Measurements from ENCODE around the gene SGSM2.
A peak's percentile ranks its signal among the peaks of the same experiment; 100 is the strongest.

SGSM2 gene

DNA sequence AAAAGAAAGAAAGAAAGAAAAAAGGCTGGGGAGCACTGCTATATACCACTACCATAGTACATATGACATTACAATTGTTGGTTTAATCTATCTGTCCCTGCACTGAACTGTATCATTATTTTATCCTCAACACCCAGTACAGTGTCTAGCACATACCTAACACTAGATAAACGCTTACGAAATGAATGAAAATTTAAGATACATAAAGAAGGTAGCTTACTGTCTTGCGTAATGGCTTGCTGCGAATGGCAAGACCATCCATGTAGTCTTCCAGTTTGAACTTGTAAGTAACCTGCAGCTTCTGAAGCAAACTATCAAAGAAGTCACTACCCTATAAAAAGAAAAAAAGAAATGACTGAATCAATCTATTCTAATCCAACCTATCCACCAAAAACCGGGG is 40.3 kb upstream of the SGSM2 start:
- Histone ChIP-seq H4K20me1 (ENCODE audit: insufficient read depth) (no peaks in the 10 kb centered on the region), H3K4me1 (ENCODE audit: low read depth, poor library complexity, severe bottlenecking) (peaks cover 8% of the 10 kb centered on the region), H3K27ac (no peak overlapping the region), H3K27me3 (ENCODE audit: insufficient read depth, low read depth) (no peaks in the 10 kb centered on the region), H3K9ac (no peak overlapping the region), H3K36me3 (ENCODE audit: insufficient read depth) (no peaks in the 10 kb centered on the region), H3K4me3 (IDR thresholded peaks at IDR 0.05; ENCODE audit: insufficient read depth, low read depth, low read length) (no peak overlapping the region), H2AFZ (ENCODE audit: low read depth) (no peak overlapping the region), H3K4me2 (no peak overlapping the region), H3K79me2 (ENCODE audit: insufficient read depth, low read depth) (no peaks in the 10 kb centered on the region)
- TF ChIP-seq CTCF (conservative IDR thresholded peaks at IDR 0.05; ENCODE audit: low read depth, low read length) = no peak

DNA sequence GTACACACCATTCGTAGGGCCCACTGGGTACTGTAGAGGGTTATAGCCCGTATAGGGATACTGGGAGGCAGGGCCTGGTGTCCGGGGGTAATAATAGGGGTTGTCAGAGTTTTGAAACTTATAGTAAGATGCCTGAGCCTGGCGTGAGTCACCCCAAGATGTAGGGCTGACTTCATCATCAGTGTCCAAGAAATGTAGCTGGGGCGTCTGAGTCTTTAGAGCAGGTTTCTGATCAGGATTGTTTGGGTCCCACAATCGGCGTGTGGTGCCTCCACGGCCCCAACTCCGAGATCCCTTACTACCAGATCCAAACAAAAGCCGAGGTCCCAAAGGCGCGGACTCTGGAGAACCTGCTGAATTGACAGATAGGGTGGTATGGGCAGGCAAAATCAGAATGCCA is 38.2 kb upstream of the SGSM2 start:
- H3K4me2 ChIP-seq = no peak overlapping the region
- H3K36me3 ChIP-seq (ENCODE audit: insufficient read depth) = no peaks in the 10 kb centered on the region
- peaks cover 14% of the 10 kb centered on the region for H3K4me1 ChIP-seq (ENCODE audit: low read depth, poor library complexity, severe bottlenecking)
- no peak overlapping the region for H3K27ac ChIP-seq
- no peaks in the 10 kb centered on the region for H3K27me3 ChIP-seq (ENCODE audit: insufficient read depth, low read depth)
- H2AFZ ChIP-seq (ENCODE audit: low read depth) = no peak overlapping the region
- no peaks in the 10 kb centered on the region for H4K20me1 ChIP-seq (ENCODE audit: insufficient read depth)
- no peaks in the 10 kb centered on the region for H3K79me2 ChIP-seq (ENCODE audit: insufficient read depth, low read depth)
- H3K4me3 ChIP-seq (IDR thresholded peaks at IDR 0.05; ENCODE audit: insufficient read depth, low read depth, low read length) = no peak overlapping the region
- no peak overlapping the region for H3K9ac ChIP-seq
- TF ChIP-seq CTCF (conservative IDR thresholded peaks at IDR 0.05; ENCODE audit: low read depth, low read length) = no peak

DNA sequence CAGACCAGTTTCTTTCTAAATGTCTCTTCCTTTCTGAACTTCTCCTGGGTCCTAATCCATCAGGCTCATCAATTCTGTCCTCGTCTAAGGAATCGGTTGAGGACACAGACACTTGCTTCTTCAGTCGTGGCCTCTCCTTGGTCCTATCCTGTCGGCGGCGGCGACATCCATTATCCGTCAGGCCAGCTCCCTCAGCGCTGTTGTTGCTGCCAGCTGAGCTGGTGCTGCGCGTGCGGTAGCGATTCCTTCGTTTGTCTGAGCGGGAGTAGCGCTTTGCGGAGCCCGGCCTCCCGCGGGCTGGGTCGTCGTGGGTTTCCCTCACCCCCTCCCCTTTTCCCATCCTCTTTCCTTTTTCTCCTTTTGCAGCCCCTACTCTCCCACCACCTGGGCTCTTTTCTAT is 37.5 kb upstream of the SGSM2 start:
- Histone ChIP-seq H3K4me3 (IDR thresholded peaks at IDR 0.05; ENCODE audit: insufficient read depth, low read depth, low read length) (no peak overlapping the region), H4K20me1 (ENCODE audit: insufficient read depth) (no peaks in the 10 kb centered on the region), H3K4me2 (no peak overlapping the region), H3K36me3 (ENCODE audit: insufficient read depth) (no peaks in the 10 kb centered on the region), H3K79me2 (ENCODE audit: insufficient read depth, low read depth) (no peaks in the 10 kb centered on the region), H3K27ac (no peak overlapping the region), H3K27me3 (ENCODE audit: insufficient read depth, low read depth) (no peaks in the 10 kb centered on the region), H3K4me1 (ENCODE audit: low read depth, poor library complexity, severe bottlenecking) (peaks cover 14% of the 10 kb centered on the region), H2AFZ (ENCODE audit: low read depth) (no peak overlapping the region), H3K9ac (no peak overlapping the region)
- no peak for TF ChIP-seq CTCF (conservative IDR thresholded peaks at IDR 0.05; ENCODE audit: low read depth, low read length)

DNA sequence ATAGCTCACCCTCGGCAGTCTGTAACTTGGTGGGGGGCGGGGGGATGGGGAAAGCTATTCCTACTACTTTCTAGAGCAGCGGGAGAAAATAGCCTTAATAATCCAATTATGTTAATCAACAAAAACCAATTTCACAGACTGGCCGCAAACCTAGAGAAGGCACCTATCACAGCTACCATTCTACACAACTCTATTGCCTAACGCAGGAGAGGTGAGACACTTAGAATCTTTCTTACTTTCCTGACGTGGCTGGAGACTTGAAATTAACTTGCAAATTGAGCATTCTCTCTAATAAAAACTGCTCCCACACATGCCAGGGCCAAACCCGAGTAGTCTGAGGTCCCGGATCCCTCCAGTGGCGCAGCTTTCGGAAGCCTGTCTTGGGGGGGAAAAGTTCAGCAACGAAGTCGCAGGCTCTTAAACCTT is 34.5 kb upstream of the SGSM2 start:
- Histone ChIP-seq H2AFZ (ENCODE audit: low read depth) (peak overlapping the region; percentile 71), H3K36me3 (ENCODE audit: insufficient read depth) (no peaks in the 10 kb centered on the region), H3K27ac (no peak overlapping the region), H3K4me1 (ENCODE audit: low read depth, poor library complexity, severe bottlenecking) (peaks cover 14% of the 10 kb centered on the region), H3K4me3 (IDR thresholded peaks at IDR 0.05; ENCODE audit: insufficient read depth, low read depth, low read length) (no peak overlapping the region), H3K9ac (peak overlapping the region; percentile 46; the same call in 1 of the 2 replicates), H4K20me1 (ENCODE audit: insufficient read depth) (no peaks in the 10 kb centered on the region), H3K27me3 (ENCODE audit: insufficient read depth, low read depth) (no peaks in the 10 kb centered on the region), H3K79me2 (ENCODE audit: insufficient read depth, low read depth) (no peaks in the 10 kb centered on the region), H3K4me2 (peak overlapping the region; percentile 77)
- no peak for TF ChIP-seq CTCF (conservative IDR thresholded peaks at IDR 0.05; ENCODE audit: low read depth, low read length)
